GM23338 (cell line): ENCODE data around the gene ATF7. TPM values are rescaled to one million over a fixed set of nuclear protein-coding genes. Genes with fewer than 3 reads are reported as not detected.

Experiments used
- ATAC-seq: fragments of 200-7000 bp; cut with Tn5 transposase; 3 replicates; pipeline ENCODE4 v1.9.1; 2020
- DNase-seq: peaks from one replicate; pipeline ENCODE4 v3.0.0-alpha.2; 2015; ENCODE audit warnings: low spot score
- H2AFZ ChIP-seq: fragments of 200-600 bp; sonication (generic); 2 replicates; pipeline ENCODE4 v1.8.0; 2016; ENCODE audit warnings: antibody characterized with exemption, mild to moderate bottlenecking, moderate library complexity
- H3F3A ChIP-seq: fragments of 200-600 bp; sonication (generic); replicated peaks from 2 replicates; pipeline ENCODE4 v1.8.0; 2017; ENCODE audit warnings: antibody characterized with exemption, mixed run types, low read depth
- H3K27ac ChIP-seq: fragments of 200-600 bp; sonication (generic); 2 replicates; pipeline ENCODE4 v1.6.1; 2016; ENCODE audit warnings: low read depth
- H3K27me3 ChIP-seq: fragments of 200-600 bp; sonication (generic); 2 replicates; pipeline ENCODE4 v1.8.0; 2016; ENCODE audit warnings: mild to moderate bottlenecking, mixed run types, moderate library complexity; ENCODE audit not compliant: insufficient read depth
- H3K36me3 ChIP-seq: fragments of 200-600 bp; sonication (generic); 2 replicates; pipeline ENCODE4 v1.8.0; 2016; ENCODE audit warnings: mild to moderate bottlenecking; ENCODE audit not compliant: insufficient read depth
- H3K4me1 ChIP-seq: fragments of 200-600 bp; sonication (generic); 2 replicates; pipeline ENCODE4 v1.8.0; 2016; ENCODE audit warnings: mild to moderate bottlenecking, moderate library complexity; ENCODE audit not compliant: insufficient read depth
- H3K4me2 ChIP-seq: fragments of 200-600 bp; sonication (generic); 2 replicates; pipeline ENCODE4 v1.7.1; 2017; ENCODE audit warnings: mixed run types
- H3K4me3 ChIP-seq: fragments of 200-600 bp; sonication (generic); 2 replicates; pipeline ENCODE4 v1.6.1; 2016; ENCODE audit warnings: mixed run types
- H3K79me2 ChIP-seq: fragments of 200-600 bp; sonication (generic); replicated peaks from 2 replicates; pipeline ENCODE4 v1.8.0; 2017; ENCODE audit warnings: mild to moderate bottlenecking; ENCODE audit not compliant: insufficient read depth
- H3K9me2 ChIP-seq: fragments of 200-600 bp; sonication (generic); 2 replicates; pipeline ENCODE4 v1.8.0; 2017; ENCODE audit not compliant: insufficient read depth
- H4K20me1 ChIP-seq: fragments of 200-600 bp; sonication (generic); replicated peaks from 2 replicates; pipeline ENCODE4 v1.8.0; 2017; ENCODE audit warnings: mild to moderate bottlenecking; ENCODE audit not compliant: insufficient read depth
- H3K27ac Mint-ChIP-seq: 2 replicates; pipeline ENCODE4 v1.8.0; 2020; ENCODE audit warnings: inconsistent platforms, mild to moderate bottlenecking, moderate library complexity, mixed read lengths
- H3K27me3 Mint-ChIP-seq: 3 replicates; pipeline ENCODE4 v1.8.0; 2022; ENCODE audit warnings: low read depth, mild to moderate bottlenecking, moderate library complexity, mixed read lengths, inconsistent platforms; ENCODE audit not compliant: insufficient read depth, poor library complexity
- H3K36me3 Mint-ChIP-seq: 3 replicates; pipeline ENCODE4 v1.8.0; 2021; ENCODE audit warnings: low read depth, mild to moderate bottlenecking, inconsistent platforms, moderate library complexity, mixed read lengths
- H3K4me1 Mint-ChIP-seq: 3 replicates; pipeline ENCODE4 v1.8.0; 2020; ENCODE audit warnings: mild to moderate bottlenecking, inconsistent platforms, mixed read lengths
- H3K4me3 Mint-ChIP-seq: 3 replicates; pipeline ENCODE4 v1.8.0; 2021; ENCODE audit warnings: moderate library complexity, mild to moderate bottlenecking, inconsistent platforms, mixed read lengths
- H3K9me3 Mint-ChIP-seq: 3 replicates; pipeline ENCODE4 v1.8.0; 2020; ENCODE audit warnings: moderate library complexity, mild to moderate bottlenecking, inconsistent platforms, mixed read lengths
- CREB1 ChIP-seq: fragments of 250-450 bp; sonication (Bioruptor Pico); IDR thresholded peaks from 2 replicates; pipeline ENCODE4 v1.5.0; 2020; ENCODE audit warnings: low read depth, mild to moderate bottlenecking, moderate library complexity
- EZH2 ChIP-seq: fragments of 200-600 bp; sonication (generic); IDR thresholded peaks from one replicate; pipeline ENCODE4 v1.8.0; 2017; ENCODE audit warnings: antibody characterized with exemption, mild to moderate bottlenecking, low read depth; ENCODE audit not compliant: unreplicated experiment
- EZH2phosphoT487 ChIP-seq: fragments of 200-600 bp; sonication (generic); IDR thresholded peaks from one replicate; pipeline ENCODE4 v1.8.1; 2018; ENCODE audit warnings: antibody characterized with exemption; ENCODE audit not compliant: unreplicated experiment
- JUNB ChIP-seq: IDR thresholded peaks from one replicate; pipeline ENCODE4 v1.6.1; 2016; ENCODE audit warnings: antibody characterized with exemption; ENCODE audit not compliant: unreplicated experiment
- NANOG ChIP-seq: IDR thresholded peaks from 2 replicates; pipeline ENCODE4 v1.6.1; 2016; ENCODE audit warnings: antibody characterized with exemption, borderline replicate concordance
- POLR2AphosphoS5 ChIP-seq: IDR thresholded peaks from 2 replicates; pipeline ENCODE4 v1.6.1; 2016; ENCODE audit warnings: antibody characterized with exemption, low read depth
- STAT1 ChIP-seq: IDR thresholded peaks from one replicate; pipeline ENCODE4 v1.6.1; 2016; ENCODE audit warnings: antibody characterized with exemption; ENCODE audit not compliant: unreplicated experiment
- ZNF114 ChIP-seq: fragments of 250-450 bp; sonication (Bioruptor Pico); IDR thresholded peaks from 2 replicates; pipeline ENCODE4 v1.5.0; 2020; ENCODE audit warnings: mild to moderate bottlenecking, moderate library complexity
- ZNF331 ChIP-seq: fragments of 250-450 bp; sonication (Bioruptor Pico); IDR thresholded peaks from 2 replicates; pipeline ENCODE4 v1.5.0; 2020; ENCODE audit warnings: low read depth, mild to moderate bottlenecking, moderate library complexity
- polyA plus RNA-seq: library from polyadenylated mRNA; unstranded; fragments of >200 nt; fragmentation: Nextera tagmentation; extraction: Ambion mirVana; gene quantifications from 2 replicates; pipeline ENCODE4 v1.2.1, GENCODE V29; 2016
- total RNA-seq: library from RNA; depleted of rRNA; stranded (reverse); fragments of >200 nt; shearing (Covaris generic); gene quantifications from 2 replicates; pipeline ENCODE4 v1.2.3, GENCODE V29; 2014
- TF ChIP-seq, protein P1 (sequence below): IDR thresholded peaks from 2 replicates; pipeline ENCODE4 v1.6.1; 2016; ENCODE audit warnings: antibody characterized with exemption
- TF ChIP-seq, protein P2 (sequence below), 2 experiments: fragments of 200-600 bp in 1 of 2; sonication (generic) in 1 of 2; conservative IDR thresholded peaks; 2 replicates each; pipeline versions ENCODE4 v1.5.1 to v1.6.1; 2016 to 2017; ENCODE audit warnings: antibody characterized with exemption in 2 of 2, low read depth in 2 of 2, mild to moderate bottlenecking in 2 of 2, moderate library complexity in 1 of 2
- TF ChIP-seq, protein P3 (sequence below): IDR thresholded peaks from one replicate; pipeline ENCODE4 v1.6.1; 2018; ENCODE audit warnings: antibody characterized with exemption; ENCODE audit not compliant: unreplicated experiment
- TF ChIP-seq, protein P4 (sequence below): fragments of 250-450 bp; sonication (Bioruptor Pico); IDR thresholded peaks from 2 replicates; pipeline ENCODE4 v1.5.0; 2020; ENCODE audit warnings: mild to moderate bottlenecking, moderate library complexity

Gene ATF7
- total and polyA plus RNA-seq, 2 experiments from 2014 or later, result 13.9 to 16.3 TPM

DNA sequence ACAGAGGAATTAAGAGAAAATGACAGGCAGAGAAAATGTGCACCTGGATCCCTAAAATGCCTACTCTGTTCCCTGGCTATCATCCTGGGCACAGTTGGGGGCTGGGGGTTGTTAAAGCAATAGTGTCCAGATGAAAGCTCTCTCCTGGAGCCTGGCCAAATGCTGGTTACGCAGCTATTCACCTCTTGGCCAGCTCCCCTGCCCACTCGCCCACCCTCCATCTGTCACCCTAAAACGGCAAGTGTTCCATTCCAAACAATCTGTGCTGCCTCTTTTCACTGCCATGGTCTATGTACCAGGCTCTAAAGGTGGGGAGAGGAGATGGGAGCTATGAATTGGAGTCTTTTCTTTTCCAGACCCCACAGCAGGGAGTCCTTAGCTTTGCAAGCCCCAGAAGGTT is 94.2 kb downstream of the ATF7 start:
- Histone ChIP-seq H3K4me1 (no peaks in the 10 kb centered on the region), H3K4me2 (no peak overlapping the region), H3K27ac (no peak overlapping the region), H3F3A (no peaks in the 10 kb centered on the region), H3K4me3 (no peak overlapping the region), H3K36me3 (peaks cover 5% of the 10 kb centered on the region), H3K9me2 (no peaks in the 10 kb centered on the region), H2AFZ (no peak overlapping the region), H3K27me3 (no peaks in the 10 kb centered on the region), H3K79me2 (no peaks in the 10 kb centered on the region), H4K20me1 (no peaks in the 10 kb centered on the region)
- no peak overlapping the region for H3K27ac Mint-ChIP-seq
- no peak overlapping the region for H3K4me3 Mint-ChIP-seq
- H3K4me1 Mint-ChIP-seq, result no peaks in the 10 kb centered on the region
- no peaks in the 10 kb centered on the region for H3K9me3 Mint-ChIP-seq
- TF ChIP-seq EZH2 (no peak), EZH2phosphoT487 (no peak), ZNF114 (CRISPR knock-in tag) (no peak), JUNB (no peak), POLR2AphosphoS5 (no peak), NANOG (no peak), ZNF331 (no peak), CREB1 (CRISPR knock-in tag) (no peak), STAT1 (no peak)
- TF ChIP-seq, protein P1, sequence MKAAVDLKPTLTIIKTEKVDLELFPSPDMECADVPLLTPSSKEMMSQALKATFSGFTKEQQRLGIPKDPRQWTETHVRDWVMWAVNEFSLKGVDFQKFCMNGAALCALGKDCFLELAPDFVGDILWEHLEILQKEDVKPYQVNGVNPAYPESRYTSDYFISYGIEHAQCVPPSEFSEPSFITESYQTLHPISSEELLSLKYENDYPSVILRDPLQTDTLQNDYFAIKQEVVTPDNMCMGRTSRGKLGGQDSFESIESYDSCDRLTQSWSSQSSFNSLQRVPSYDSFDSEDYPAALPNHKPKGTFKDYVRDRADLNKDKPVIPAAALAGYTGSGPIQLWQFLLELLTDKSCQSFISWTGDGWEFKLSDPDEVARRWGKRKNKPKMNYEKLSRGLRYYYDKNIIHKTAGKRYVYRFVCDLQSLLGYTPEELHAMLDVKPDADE, result no peak
- TF ChIP-seq, protein P2, sequence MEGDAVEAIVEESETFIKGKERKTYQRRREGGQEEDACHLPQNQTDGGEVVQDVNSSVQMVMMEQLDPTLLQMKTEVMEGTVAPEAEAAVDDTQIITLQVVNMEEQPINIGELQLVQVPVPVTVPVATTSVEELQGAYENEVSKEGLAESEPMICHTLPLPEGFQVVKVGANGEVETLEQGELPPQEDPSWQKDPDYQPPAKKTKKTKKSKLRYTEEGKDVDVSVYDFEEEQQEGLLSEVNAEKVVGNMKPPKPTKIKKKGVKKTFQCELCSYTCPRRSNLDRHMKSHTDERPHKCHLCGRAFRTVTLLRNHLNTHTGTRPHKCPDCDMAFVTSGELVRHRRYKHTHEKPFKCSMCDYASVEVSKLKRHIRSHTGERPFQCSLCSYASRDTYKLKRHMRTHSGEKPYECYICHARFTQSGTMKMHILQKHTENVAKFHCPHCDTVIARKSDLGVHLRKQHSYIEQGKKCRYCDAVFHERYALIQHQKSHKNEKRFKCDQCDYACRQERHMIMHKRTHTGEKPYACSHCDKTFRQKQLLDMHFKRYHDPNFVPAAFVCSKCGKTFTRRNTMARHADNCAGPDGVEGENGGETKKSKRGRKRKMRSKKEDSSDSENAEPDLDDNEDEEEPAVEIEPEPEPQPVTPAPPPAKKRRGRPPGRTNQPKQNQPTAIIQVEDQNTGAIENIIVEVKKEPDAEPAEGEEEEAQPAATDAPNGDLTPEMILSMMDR (conservative IDR thresholded peaks at IDR 0.05; ENCODE audit: low read depth in 2 of 2), result no peak
- TF ChIP-seq, protein P3, sequence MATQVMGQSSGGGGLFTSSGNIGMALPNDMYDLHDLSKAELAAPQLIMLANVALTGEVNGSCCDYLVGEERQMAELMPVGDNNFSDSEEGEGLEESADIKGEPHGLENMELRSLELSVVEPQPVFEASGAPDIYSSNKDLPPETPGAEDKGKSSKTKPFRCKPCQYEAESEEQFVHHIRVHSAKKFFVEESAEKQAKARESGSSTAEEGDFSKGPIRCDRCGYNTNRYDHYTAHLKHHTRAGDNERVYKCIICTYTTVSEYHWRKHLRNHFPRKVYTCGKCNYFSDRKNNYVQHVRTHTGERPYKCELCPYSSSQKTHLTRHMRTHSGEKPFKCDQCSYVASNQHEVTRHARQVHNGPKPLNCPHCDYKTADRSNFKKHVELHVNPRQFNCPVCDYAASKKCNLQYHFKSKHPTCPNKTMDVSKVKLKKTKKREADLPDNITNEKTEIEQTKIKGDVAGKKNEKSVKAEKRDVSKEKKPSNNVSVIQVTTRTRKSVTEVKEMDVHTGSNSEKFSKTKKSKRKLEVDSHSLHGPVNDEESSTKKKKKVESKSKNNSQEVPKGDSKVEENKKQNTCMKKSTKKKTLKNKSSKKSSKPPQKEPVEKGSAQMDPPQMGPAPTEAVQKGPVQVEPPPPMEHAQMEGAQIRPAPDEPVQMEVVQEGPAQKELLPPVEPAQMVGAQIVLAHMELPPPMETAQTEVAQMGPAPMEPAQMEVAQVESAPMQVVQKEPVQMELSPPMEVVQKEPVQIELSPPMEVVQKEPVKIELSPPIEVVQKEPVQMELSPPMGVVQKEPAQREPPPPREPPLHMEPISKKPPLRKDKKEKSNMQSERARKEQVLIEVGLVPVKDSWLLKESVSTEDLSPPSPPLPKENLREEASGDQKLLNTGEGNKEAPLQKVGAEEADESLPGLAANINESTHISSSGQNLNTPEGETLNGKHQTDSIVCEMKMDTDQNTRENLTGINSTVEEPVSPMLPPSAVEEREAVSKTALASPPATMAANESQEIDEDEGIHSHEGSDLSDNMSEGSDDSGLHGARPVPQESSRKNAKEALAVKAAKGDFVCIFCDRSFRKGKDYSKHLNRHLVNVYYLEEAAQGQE, result no peak
- TF ChIP-seq, protein P4, sequence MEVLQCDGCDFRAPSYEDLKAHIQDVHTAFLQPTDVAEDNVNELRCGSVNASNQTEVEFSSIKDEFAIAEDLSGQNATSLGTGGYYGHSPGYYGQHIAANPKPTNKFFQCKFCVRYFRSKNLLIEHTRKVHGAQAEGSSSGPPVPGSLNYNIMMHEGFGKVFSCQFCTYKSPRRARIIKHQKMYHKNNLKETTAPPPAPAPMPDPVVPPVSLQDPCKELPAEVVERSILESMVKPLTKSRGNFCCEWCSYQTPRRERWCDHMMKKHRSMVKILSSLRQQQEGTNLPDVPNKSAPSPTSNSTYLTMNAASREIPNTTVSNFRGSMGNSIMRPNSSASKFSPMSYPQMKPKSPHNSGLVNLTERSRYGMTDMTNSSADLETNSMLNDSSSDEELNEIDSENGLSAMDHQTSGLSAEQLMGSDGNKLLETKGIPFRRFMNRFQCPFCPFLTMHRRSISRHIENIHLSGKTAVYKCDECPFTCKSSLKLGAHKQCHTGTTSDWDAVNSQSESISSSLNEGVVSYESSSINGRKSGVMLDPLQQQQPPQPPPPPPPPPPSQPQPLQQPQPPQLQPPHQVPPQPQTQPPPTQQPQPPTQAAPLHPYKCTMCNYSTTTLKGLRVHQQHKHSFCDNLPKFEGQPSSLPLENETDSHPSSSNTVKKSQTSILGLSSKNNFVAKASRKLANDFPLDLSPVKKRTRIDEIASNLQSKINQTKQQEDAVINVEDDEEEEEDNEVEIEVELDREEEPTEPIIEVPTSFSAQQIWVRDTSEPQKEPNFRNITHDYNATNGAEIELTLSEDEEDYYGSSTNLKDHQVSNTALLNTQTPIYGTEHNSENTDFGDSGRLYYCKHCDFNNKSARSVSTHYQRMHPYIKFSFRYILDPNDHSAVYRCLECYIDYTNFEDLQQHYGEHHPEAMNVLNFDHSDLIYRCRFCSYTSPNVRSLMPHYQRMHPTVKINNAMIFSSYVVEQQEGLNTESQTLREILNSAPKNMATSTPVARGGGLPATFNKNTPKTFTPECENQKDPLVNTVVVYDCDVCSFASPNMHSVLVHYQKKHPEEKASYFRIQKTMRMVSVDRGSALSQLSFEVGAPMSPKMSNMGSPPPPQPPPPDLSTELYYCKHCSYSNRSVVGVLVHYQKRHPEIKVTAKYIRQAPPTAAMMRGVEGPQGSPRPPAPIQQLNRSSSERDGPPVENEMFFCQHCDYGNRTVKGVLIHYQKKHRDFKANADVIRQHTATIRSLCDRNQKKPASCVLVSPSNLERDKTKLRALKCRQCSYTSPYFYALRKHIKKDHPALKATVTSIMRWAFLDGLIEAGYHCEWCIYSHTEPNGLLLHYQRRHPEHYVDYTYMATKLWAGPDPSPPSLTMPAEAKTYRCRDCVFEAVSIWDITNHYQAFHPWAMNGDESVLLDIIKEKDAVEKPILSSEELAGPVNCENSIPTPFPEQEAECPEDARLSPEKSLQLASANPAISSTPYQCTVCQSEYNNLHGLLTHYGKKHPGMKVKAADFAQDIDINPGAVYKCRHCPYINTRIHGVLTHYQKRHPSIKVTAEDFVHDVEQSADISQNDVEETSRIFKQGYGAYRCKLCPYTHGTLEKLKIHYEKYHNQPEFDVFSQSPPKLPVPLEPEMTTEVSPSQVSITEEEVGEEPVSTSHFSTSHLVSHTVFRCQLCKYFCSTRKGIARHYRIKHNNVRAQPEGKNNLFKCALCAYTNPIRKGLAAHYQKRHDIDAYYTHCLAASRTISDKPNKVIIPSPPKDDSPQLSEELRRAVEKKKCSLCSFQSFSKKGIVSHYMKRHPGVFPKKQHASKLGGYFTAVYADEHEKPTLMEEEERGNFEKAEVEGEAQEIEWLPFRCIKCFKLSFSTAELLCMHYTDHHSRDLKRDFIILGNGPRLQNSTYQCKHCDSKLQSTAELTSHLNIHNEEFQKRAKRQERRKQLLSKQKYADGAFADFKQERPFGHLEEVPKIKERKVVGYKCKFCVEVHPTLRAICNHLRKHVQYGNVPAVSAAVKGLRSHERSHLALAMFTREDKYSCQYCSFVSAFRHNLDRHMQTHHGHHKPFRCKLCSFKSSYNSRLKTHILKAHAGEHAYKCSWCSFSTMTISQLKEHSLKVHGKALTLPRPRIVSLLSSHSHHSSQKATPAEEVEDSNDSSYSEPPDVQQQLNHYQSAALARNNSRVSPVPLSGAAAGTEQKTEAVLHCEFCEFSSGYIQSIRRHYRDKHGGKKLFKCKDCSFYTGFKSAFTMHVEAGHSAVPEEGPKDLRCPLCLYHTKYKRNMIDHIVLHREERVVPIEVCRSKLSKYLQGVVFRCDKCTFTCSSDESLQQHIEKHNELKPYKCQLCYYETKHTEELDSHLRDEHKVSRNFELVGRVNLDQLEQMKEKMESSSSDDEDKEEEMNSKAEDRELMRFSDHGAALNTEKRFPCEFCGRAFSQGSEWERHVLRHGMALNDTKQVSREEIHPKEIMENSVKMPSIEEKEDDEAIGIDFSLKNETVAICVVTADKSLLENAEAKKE (CRISPR knock-in tag), result no peak
- peaks cover 17% of the 10 kb centered on the region for H3K36me3 Mint-ChIP-seq
- no peak for ATAC-seq
- DNase-seq, result no peak
- H3K27me3 Mint-ChIP-seq, result peaks cover 2% of the 10 kb centered on the region
